Ascending aorta (tissue), 2 donors: ENCODE results near the gene USP48. TPM values are rescaled to one million over a fixed set of nuclear protein-coding genes. Genes with fewer than 3 reads are reported as not detected.

Experiments
- DNase-seq, 2 donors: peaks; one replicate each; pipeline ENCODE4 v3.0.0-alpha.2; 2019; ENCODE audit warnings: low spot score in 2 of 2
- H3K27ac ChIP-seq, 2 donors: fragments of 200-600 bp; sonication (generic); one replicate each; pipeline ENCODE4 v1.5.1; 2016 to 2017; ENCODE audit warnings: mild to moderate bottlenecking in 1 of 2
- H3K27me3 ChIP-seq: fragments of 200-600 bp; sonication (generic); one replicate; pipeline ENCODE4 v1.5.1; 2017
- H3K36me3 ChIP-seq, 2 donors: fragments of 200-600 bp; sonication (generic); one replicate each; pipeline ENCODE4 v1.5.1; 2016
- H3K4me1 ChIP-seq, 2 donors: fragments of 200-600 bp; sonication (generic); one replicate each; pipeline ENCODE4 v1.5.1; 2016 to 2017; ENCODE audit warnings: mild to moderate bottlenecking in 1 of 2
- H3K4me3 ChIP-seq, 2 donors: fragments of 200-600 bp; sonication (generic); one replicate each; pipeline ENCODE4 v1.5.1; 2016 to 2017; ENCODE audit warnings: mild to moderate bottlenecking in 1 of 2
- H3K9me3 ChIP-seq, 2 donors: fragments of 200-600 bp; sonication (generic); one replicate each; pipeline ENCODE4 v1.5.1; 2016
- intact Hi-C: fragments of 100-400 bp; cut with DNase I; formaldehyde crosslinking; loops from one replicate; pipeline ENCODE4 v1.15.1; 2023
- total RNA-seq: library from RNA; depleted of rRNA; stranded (reverse); fragments of >200 nt; gene quantifications from one replicate; pipeline ENCODE4 v1.1.0, GENCODE V29; 2016
- TF ChIP-seq, protein P1 (sequence below), 3 experiments: fragments of 200-600 bp in 2 of 3; fragments of 450-650 bp in 1 of 3; sonication (generic) in 2 of 3; IDR thresholded peaks; one replicate each; pipeline ENCODE4 v1.5.1; 2016 to 2019; ENCODE audit warnings: antibody characterized with exemption in 3 of 3, mild to moderate bottlenecking in 1 of 3, moderate library complexity in 1 of 3

Gene USP48, protein sequence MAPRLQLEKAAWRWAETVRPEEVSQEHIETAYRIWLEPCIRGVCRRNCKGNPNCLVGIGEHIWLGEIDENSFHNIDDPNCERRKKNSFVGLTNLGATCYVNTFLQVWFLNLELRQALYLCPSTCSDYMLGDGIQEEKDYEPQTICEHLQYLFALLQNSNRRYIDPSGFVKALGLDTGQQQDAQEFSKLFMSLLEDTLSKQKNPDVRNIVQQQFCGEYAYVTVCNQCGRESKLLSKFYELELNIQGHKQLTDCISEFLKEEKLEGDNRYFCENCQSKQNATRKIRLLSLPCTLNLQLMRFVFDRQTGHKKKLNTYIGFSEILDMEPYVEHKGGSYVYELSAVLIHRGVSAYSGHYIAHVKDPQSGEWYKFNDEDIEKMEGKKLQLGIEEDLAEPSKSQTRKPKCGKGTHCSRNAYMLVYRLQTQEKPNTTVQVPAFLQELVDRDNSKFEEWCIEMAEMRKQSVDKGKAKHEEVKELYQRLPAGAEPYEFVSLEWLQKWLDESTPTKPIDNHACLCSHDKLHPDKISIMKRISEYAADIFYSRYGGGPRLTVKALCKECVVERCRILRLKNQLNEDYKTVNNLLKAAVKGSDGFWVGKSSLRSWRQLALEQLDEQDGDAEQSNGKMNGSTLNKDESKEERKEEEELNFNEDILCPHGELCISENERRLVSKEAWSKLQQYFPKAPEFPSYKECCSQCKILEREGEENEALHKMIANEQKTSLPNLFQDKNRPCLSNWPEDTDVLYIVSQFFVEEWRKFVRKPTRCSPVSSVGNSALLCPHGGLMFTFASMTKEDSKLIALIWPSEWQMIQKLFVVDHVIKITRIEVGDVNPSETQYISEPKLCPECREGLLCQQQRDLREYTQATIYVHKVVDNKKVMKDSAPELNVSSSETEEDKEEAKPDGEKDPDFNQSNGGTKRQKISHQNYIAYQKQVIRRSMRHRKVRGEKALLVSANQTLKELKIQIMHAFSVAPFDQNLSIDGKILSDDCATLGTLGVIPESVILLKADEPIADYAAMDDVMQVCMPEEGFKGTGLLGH
- total RNA-seq, result 41.3 TPM

DNA sequence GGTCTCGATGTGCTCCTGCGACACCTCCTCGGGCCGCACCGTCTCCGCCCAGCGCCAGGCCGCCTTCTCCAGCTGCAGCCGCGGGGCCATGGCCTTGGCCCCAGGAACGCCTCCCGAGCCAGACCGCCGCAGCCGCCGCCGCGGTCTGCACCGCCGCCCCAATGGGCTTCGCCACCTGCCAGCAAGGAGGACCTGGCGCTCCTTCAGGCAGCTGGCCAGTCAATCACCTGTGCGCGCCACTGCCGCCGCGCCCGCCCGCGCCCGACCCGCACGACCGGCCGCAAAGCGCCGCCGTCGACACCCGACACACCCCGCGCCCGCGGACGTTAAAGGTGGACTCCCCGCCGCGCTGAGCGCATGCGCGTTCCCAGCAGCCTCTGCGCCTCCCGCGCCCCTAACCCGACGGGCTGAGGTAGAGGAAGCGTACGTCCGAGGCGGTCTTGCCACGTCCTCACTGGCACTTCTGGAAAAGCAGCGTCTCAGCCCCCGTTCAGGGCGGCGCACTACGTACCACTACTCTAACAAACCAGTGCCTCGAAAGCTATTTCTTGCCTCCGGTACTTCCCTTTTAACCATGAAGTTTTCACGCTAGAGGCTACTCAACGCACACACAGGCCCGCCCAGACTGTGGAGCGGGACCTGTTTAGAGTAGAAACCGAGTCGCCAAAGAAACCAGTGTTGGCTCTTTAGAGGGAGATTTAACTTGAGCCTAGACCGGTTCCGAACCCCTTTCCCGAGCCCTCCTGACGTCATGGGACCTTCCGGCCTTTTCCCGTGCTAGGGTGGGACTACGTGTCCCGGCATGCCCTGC, at the start of gene USP48:
Gene USP48 (minus strand): TSS at position 282 of the 811 bp plus-strand sequence. CDS start 192 bp downstream, at position 90.
- intact Hi-C loops, result loop anchor here (1.0 to 5.0 kb wide), 6 partner anchors 18 to 436 kb away; partner anchors contain the start of gene CDC42
- no peaks in the 10 kb centered on the region for H3K9me3 ChIP-seq

DNA sequence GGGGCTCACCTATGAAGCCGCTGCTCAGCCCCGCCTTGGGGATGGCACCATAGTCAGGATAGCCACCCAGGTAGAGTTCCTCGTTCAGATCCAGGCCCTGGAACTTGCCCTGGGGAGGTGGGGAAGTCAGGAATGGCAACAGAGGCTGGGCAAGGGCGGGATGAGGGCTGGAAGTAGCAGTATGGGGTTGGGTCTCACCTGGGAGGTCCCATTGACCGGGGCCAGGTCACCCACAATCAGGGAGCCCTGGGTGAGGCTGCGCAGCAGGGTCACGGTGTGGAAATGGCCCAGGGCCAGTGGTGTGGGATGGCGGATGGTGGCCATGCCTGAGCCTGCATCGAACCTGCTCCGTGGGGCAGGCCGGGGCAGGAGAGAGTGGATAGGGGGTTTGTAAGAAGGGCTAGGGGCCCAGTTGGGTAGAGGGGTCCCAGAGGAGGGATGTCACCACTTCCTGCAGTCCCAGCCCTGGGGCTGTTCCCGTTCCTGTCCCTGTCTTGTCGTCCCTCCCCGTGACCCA, 48.6 kb upstream of the USP48 start:
- H3K9me3 ChIP-seq, result no peaks in the 10 kb centered on the region
- no peak overlapping the region for H3K4me3 ChIP-seq
- H3K4me1 ChIP-seq, result no peaks in the 10 kb centered on the region
- no peak for DNase-seq
- peaks cover 98 to 100% of the 10 kb centered on the region in 2 donors for H3K36me3 ChIP-seq
- H3K27ac ChIP-seq, result no peak overlapping the region
- intact Hi-C loops, result no loop called here
- H3K27me3 ChIP-seq, result no peaks in the 10 kb centered on the region
- TF ChIP-seq, protein P1, sequence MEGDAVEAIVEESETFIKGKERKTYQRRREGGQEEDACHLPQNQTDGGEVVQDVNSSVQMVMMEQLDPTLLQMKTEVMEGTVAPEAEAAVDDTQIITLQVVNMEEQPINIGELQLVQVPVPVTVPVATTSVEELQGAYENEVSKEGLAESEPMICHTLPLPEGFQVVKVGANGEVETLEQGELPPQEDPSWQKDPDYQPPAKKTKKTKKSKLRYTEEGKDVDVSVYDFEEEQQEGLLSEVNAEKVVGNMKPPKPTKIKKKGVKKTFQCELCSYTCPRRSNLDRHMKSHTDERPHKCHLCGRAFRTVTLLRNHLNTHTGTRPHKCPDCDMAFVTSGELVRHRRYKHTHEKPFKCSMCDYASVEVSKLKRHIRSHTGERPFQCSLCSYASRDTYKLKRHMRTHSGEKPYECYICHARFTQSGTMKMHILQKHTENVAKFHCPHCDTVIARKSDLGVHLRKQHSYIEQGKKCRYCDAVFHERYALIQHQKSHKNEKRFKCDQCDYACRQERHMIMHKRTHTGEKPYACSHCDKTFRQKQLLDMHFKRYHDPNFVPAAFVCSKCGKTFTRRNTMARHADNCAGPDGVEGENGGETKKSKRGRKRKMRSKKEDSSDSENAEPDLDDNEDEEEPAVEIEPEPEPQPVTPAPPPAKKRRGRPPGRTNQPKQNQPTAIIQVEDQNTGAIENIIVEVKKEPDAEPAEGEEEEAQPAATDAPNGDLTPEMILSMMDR (IDR thresholded peaks at IDR 0.05), result no peak

More for the DNA sequence above, at the start of gene USP48:
- no peaks in the 10 kb centered on the region for H3K27me3 ChIP-seq
- peak within 1 kb of the TSS; percentile 97 to 99 for H3K4me3 ChIP-seq
- peak; percentile 92 to 98 for DNase-seq
- peak within 1 kb of the TSS; percentile 99 to 100 for H3K27ac ChIP-seq
- H3K4me1 ChIP-seq, result peaks cover 9 to 13% of the 10 kb centered on the region in 2 donors
- no peaks in the 10 kb centered on the region for H3K36me3 ChIP-seq
- TF ChIP-seq, protein P1 (IDR thresholded peaks at IDR 0.05), result no peak

DNA sequence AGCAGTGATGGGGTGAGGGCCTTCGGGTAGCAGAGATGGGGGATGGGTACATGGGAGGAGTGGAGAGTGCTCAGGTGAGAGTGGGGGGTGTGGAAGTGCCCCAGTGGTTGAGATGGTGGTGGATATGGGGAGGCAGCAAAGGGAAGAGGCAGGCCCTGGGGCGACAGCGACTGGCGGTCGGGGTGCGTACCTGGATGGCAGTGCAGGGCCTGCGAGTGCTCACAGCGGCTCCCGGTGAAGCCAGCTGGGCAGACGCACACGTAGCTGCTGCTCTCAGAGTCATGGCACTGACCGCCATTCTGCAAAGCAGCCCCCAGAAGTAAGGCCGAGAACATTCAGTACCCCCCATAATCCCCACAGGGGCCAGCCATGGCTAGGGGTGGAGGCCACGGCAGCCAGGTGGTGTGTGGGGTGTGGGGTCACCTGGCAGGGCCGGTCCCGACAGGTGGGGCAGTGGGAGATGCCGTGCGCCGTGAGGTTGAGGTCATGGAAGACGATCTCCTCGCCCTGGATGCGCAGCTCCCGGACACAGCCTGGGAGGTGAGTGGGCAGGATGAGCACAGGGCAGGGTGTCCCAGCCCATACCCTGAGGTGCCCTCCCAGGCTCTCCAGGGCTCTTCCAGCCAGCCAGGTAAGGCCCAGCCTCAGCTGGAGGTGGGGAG, 48.0 kb upstream of the USP48 start:
- peaks cover 98 to 100% of the 10 kb centered on the region in 2 donors for H3K36me3 ChIP-seq
- TF ChIP-seq, protein P1 (IDR thresholded peaks at IDR 0.05), result no peak

DNA sequence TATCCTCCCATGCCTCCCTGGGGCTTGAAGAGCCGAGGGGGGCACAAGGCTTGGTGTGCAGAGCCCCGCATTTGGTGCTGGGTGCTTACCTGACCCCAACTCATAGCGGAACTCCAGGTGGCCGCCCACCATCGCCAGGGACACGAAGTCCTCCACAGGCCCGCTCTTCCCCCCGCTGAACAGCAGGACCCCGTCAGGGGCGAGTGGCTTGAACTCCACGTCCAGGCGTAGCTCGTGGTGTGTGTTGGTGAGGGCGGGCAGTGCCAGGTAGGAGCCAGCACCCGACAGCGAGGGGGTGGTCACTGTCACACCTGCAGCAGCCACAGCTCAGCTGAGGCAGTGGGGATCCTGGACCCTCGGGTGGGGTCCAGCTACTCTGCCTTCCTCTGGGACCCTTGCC, 46.3 kb upstream of the USP48 start:
- Histone ChIP-seq H3K9me3 (no peaks in the 10 kb centered on the region), H3K36me3 (peaks cover 98 to 100% of the 10 kb centered on the region in 2 donors), H3K4me3 (no peak overlapping the region), H3K27me3 (no peaks in the 10 kb centered on the region), H3K27ac (no peak overlapping the region), H3K4me1 (no peaks in the 10 kb centered on the region)
- TF ChIP-seq, protein P1 (IDR thresholded peaks at IDR 0.05), result no peak
- intact Hi-C loops, result no loop called here
- no peak for DNase-seq

More for the DNA sequence above, 48.0 kb upstream of the USP48 start:
- Histone ChIP-seq H3K4me1 (no peaks in the 10 kb centered on the region), H3K27me3 (no peaks in the 10 kb centered on the region), H3K27ac (no peak overlapping the region), H3K9me3 (no peaks in the 10 kb centered on the region), H3K4me3 (no peak overlapping the region)
- no peak for DNase-seq
- intact Hi-C loops, result no loop called here
